ENCODE data around the gene YIPF1. TPM values are rescaled to one million over a fixed set of nuclear protein-coding genes. Genes with fewer than 3 reads are reported as not detected.
"Not testable (repeated sequence)": the region's sequence is repeated elsewhere in the genome, so short reads cannot be mapped to it uniquely, and the experiment has no call there.

YIPF1 gene
- total RNA-seq, 1 experiment from 2014 or later: 16.7 TPM

DNA sequence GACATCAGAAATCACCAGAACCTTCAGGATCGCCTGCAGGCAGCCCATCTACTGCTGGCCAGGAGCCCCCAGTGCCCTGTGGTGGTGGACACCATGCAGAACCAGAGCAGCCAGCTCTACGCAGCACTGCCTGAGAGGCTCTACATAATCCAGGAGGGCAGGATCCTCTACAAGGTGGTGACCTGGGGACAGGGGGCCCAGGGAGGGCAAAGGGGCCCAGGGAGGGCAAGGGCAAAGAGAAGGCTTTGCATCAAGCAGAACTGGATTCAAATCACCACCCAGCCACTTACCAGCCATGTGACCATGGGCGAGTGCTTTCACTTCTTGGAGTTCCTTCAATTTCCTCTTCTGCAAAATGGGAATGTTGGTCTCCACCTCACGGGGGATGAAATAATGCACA is 16.5 kb upstream of the YIPF1 start:
- DNase-seq: no peak
- Histone ChIP-seq H3K9me3 (replicated peaks) (no peaks in the 10 kb centered on the region), H3K4me3 (no peak overlapping the region), H3K4me1 (peaks cover 11% of the 10 kb centered on the region), H3K27ac (no peak overlapping the region), H3K27me3 (no peaks in the 10 kb centered on the region), H3K36me3 (no peaks in the 10 kb centered on the region; the same call in 1 of the 2 replicates)

DNA sequence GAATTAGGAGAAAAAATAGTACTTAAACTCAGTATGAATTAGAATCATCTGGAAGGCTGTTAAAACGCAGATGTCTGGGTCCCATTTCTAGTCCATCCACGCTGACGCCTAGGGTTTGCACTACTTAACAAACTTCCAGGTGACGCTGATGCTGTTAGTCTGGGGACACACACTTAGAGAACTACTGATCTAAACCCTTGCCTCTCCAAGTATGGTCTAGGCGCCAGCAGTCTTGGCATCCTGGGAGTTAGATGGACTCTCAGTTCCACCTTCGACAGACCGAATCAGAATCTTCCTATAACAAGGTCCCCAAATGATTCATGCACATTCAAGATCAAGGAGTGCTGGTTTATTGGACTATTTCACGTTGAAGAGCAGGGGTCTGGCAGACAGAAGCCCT is 15.9 kb upstream of the YIPF1 start:
- DNase-seq: no peak
- no peak overlapping the region for H3K4me3 ChIP-seq
- no peak overlapping the region for H3K27ac ChIP-seq
- no peaks in the 10 kb centered on the region; the same call in 1 of the 2 replicates for H3K36me3 ChIP-seq
- no peaks in the 10 kb centered on the region for H3K9me3 ChIP-seq (replicated peaks)
- H3K27me3 ChIP-seq: no peaks in the 10 kb centered on the region
- H3K4me1 ChIP-seq: peaks cover 11% of the 10 kb centered on the region

DNA sequence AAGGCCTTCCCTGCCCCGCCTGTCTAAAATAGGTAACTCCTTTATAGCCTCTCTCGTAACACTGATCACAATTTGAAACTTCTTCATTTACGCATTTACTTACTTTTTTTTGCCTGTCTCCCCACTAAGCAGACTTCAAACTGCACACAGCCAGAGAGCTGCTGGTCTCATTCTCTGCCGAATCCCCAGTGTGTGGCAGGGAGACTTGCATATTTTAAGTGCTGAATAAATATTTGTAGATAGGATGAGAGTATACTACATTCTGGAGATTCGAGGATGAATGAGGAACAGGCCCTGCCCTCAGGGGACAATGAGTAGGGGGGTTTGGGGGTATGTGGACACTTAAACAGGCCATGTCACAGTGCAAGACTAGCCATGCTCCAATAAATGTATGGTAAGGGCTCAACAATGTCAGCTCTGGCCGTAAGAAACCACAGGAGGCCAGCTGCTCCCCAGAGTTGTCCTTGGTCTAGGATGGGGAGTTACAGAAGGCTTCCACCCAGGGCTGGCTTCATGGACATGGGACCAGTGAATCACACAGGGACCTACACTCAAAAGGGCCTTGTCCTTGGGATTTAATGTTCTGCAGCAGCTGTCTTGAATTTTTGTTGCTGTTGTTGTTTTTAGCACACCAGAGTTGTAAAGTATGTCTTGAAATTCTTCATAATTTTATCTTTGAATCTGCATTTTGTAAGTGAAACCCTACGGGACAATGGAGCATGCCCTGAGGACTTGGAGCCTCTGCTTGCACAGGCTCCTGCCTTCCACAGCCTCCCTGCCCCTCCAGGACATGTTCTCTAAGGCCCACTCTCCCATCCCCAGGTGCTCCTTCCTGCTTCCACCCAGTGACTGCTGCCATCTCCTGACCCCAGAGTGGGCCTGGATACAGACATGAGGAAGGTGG is 12.9 kb upstream of the YIPF1 start:
- peak; percentile 60 to 66 for DNase-seq
- no peaks in the 10 kb centered on the region for H3K36me3 ChIP-seq
- H3K27ac ChIP-seq: no peak overlapping the region
- no peak overlapping the region for H3K4me3 ChIP-seq
- H3K27me3 ChIP-seq: no peaks in the 10 kb centered on the region
- peaks cover 16% of the 10 kb centered on the region for H3K4me1 ChIP-seq
- H3K9me3 ChIP-seq (replicated peaks): no peaks in the 10 kb centered on the region

DNA sequence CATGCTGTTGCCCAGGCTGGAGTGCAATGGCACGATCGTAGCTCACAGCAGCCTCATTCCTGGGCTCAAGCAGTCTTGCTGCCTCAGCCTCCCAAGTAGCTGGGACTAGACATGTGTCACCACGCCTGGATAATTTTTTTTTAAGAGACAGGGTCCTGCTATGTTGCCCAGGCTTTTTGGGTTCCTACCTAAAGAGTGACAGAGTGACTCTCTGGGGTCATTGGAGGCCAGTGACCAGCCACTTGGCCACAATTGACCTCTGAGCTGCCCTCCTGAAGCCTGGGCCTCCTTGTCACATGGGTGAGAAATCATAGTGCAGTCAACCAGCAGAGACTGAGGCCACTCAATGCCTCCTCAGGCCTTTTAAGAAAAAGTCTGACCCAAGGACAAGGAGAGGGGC is 10.1 kb upstream of the YIPF1 start:
- Histone ChIP-seq H3K9me3 (replicated peaks) (no peaks in the 10 kb centered on the region), H3K36me3 (no peaks in the 10 kb centered on the region), H3K27me3 (no peaks in the 10 kb centered on the region), H3K4me3 (no peak overlapping the region), H3K4me1 (peaks cover 16% of the 10 kb centered on the region), H3K27ac (no peak overlapping the region)
- no peak for DNase-seq

DNA sequence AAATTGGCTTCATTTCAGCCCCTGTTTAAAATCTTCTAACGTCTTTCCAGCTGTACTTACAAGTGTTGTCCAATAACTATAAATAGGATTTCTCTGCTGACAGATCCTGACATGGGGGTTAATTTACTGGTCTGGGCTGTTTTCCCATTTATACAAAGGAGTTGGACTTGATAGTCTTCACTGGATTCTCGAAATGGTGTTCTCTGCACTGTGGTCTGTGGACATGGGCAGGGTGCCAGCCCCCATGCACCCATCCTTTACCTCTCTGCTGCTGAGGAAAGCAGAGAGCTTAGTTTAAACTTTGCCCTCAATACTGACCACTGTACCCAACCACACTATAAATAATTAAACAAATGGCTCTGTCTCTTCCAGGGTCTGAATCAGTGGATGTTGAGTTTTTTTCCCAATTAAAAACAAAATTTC is 9.6 kb upstream of the YIPF1 start:
- Histone ChIP-seq H3K9me3 (replicated peaks) (no peaks in the 10 kb centered on the region), H3K4me3 (no peak overlapping the region), H3K36me3 (no peaks in the 10 kb centered on the region), H3K27me3 (no peaks in the 10 kb centered on the region), H3K27ac (no peak overlapping the region), H3K4me1 (peaks cover 16% of the 10 kb centered on the region)
- DNase-seq: peak in 1 of 2 experiments; percentile 34

DNA sequence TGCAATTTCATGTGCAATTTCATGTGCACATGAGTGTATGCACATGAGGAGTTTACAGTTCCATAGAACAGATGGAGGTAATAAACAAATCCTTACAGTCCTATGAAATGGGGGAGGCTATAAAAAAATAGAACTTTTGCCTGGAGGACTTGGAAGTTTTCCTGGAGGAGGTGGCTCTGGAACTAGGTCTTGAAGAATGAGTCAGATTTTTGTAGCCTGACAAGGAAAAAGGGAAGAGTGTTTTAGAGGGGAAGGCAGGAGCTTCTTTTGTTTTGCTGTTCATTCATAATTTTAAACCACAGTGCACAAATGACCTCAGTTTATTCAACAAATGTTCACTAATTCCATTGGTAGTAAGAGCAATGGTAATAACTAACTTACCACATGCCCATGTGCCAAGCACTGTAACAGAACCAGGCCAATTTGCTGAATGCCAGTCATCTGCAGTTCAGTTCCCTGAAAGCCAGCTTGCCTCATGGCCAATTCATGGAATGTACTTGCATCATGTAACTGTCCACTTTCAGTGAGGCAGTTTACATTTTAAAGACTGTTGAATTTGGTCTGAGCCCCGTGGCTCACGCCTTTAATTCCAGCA is 7.1 kb upstream of the YIPF1 start:
- H3K27ac ChIP-seq: no peak overlapping the region

DNA sequence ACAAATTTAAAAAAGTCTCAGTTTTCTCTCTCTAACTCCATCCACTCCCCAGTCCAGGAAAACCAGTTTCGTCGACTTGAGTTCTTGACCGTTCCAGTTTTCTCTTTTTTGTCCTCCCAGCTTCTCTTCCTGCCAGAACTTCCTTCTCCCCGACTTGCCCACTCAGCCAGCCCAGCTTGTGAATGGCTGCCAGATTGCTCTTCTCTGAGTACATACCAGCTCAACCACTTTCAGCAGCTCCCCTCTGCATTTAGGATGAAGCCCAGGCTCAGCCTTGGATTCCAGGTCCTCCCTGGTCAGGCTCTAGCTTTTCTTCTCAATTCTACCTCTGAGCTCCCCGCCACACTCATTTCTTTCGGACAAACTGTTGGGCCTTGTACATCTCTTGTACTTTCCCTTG is 5.8 kb upstream of the YIPF1 start:
- DNase-seq: no peak
- no peak overlapping the region for H3K27ac ChIP-seq
- no peaks in the 10 kb centered on the region; the same call in 1 of the 2 replicates for H3K27me3 ChIP-seq
- H3K36me3 ChIP-seq: no peaks in the 10 kb centered on the region
- peaks cover 9% of the 10 kb centered on the region for H3K4me1 ChIP-seq
- H3K9me3 ChIP-seq (replicated peaks): no peaks in the 10 kb centered on the region
- H3K4me3 ChIP-seq: no peak overlapping the region

More for the DNA sequence above, 7.1 kb upstream of the YIPF1 start:
- peaks cover 6% of the 10 kb centered on the region for H3K4me1 ChIP-seq
- no peak for DNase-seq
- no peak overlapping the region for H3K4me3 ChIP-seq
- H3K9me3 ChIP-seq (replicated peaks): no peaks in the 10 kb centered on the region
- no peaks in the 10 kb centered on the region for H3K27me3 ChIP-seq
- no peaks in the 10 kb centered on the region for H3K36me3 ChIP-seq

DNA sequence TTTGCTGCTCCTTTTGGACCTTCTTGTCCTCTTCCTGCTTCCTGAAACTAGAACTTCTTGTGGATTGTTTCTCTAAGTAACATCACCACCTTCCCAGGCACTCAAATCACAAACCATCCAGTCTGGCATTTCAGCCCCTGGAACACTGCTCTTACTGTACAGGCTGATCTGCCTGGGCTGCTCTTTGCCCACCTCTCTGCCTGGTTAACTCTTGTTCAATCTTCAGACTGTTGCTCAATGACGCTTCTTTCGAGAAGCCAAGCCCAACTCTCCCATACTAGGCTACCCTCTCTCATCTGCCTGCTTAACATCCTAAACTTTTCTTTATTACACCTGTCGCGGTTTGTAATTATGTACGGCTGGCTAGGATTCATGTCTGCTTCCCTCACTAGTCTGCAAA is 5.0 kb upstream of the YIPF1 start:
- H3K9me3 ChIP-seq (replicated peaks): no peaks in the 10 kb centered on the region
- H3K4me1 ChIP-seq: peaks cover 10% of the 10 kb centered on the region
- DNase-seq: no peak
- no peak overlapping the region for H3K4me3 ChIP-seq
- H3K27ac ChIP-seq: no peak overlapping the region
- no peaks in the 10 kb centered on the region for H3K36me3 ChIP-seq
- H3K27me3 ChIP-seq: no peaks in the 10 kb centered on the region; the same call in 1 of the 2 replicates

DNA sequence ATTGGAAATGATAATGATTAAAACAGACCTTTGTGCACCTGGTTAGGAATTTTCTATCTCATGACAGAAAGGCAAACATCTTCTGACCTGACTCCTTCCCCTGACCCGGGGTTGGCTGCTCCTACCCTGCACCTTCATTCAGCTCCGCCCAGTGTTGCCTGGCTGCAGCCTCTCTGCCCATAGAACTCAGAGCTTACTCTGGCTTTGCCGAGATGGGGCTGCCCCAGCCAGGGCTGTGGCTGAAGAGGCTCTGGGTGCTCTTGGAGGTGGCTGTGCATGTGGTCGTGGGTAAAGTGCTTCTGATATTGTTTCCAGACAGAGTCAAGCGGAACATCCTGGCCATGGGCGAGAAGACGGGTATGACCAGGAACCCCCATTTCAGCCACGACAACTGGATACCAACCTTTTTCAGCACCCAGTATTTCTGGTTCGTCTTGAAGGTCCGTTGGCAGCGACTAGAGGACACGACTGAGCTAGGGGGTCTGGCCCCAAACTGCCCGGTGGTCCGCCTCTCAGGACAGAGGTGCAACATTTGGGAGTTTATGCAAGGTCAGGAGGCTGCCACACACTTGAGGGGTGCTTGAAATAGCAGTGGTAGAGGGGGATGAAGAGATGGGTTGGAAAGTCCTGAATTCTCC is 4.5 kb upstream of the YIPF1 start, which contains the start of gene DIO1:
DIO1 (plus strand) TSS at position 189 of the 638 bp plus-strand sequence; CDS start at position 213, 24 bp downstream.
- Histone ChIP-seq H3K9me3 (replicated peaks) (no peaks in the 10 kb centered on the region), H3K36me3 (no peaks in the 10 kb centered on the region), H3K4me3 (no peak within 1 kb of the TSS), H3K27me3 (no peaks in the 10 kb centered on the region; the same call in 1 of the 2 replicates), H3K27ac (no peak within 1 kb of the TSS), H3K4me1 (peaks cover 8% of the 10 kb centered on the region)
- DNase-seq: no peak

DNA sequence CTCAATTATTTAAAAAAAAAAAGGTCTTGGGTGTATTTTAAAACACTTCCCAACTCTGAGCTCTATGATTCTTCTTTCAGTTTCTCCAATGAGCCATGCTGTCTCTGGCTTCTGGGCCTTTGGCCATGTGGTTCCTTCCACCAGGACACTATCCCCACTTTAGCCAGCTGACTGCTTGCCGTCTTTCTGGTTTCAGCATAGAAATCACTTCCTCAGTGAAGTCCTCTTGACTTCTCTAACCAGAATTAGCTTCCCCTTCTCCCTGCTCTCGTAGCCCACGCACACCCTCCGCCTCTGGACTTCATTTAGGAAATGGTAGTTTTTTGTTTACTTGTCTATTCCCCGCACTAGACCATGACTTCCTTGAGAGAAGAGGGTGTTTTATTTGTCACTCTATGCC is 3.3 kb upstream of the YIPF1 start:
- no peak for DNase-seq
- Histone ChIP-seq H3K4me1 (peaks cover 4% of the 10 kb centered on the region; the same call in 1 of the 2 replicates), H3K4me3 (no peak overlapping the region), H3K36me3 (no peaks in the 10 kb centered on the region), H3K9me3 (replicated peaks) (no peaks in the 10 kb centered on the region), H3K27me3 (no peaks in the 10 kb centered on the region; the same call in 1 of the 2 replicates), H3K27ac (no peak overlapping the region)

DNA sequence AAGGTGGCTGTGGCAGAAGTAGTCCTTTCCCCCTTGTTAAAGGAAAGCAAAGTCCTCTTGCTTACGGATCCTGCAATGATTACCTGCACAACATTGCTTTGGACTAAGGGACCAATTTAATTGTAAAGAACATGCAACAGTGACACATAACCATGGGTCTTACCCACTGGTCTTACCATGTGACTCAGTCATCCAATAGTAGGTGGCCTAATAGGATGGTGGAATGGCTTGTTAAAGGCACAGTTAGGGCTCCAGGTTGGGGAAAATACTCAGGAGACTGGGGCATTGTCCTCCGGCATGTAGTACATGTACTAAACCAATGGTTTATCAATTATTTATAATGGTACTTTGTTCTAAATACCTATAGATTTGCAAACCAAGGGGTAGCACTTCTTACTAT is 2.1 kb upstream of the YIPF1 start:
- Histone ChIP-seq H3K36me3 (no peaks in the 10 kb centered on the region), H3K27ac (no peak overlapping the region), H3K4me1 (peaks cover 4% of the 10 kb centered on the region; the same call in 1 of the 2 replicates)

DNA sequence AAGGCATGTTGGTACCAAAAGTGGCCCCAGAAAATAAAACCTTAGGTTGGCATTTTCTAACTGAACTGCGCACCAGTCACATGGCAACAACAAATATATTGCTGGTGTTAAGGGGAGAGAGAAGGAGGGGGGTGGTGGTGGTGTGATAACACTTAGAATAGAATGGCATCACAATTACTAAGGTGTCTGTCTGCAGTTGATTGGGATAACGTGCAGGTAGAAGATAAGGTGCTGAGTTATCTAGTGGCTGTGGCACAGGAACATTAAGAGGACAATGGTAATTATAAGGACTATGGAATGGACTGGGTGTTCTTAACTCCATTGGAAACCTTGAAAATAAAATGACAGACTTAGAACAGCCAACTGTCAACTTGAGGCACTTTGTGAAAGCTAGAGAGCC is 1.4 kb upstream of the YIPF1 start:
- Histone ChIP-seq H3K27me3 (no peaks in the 10 kb centered on the region; the same call in 1 of the 2 replicates), H3K36me3 (no peaks in the 10 kb centered on the region), H3K4me3 (no peak overlapping the region), H3K9me3 (replicated peaks) (no peaks in the 10 kb centered on the region), H3K4me1 (peaks cover 4% of the 10 kb centered on the region; the same call in 1 of the 2 replicates), H3K27ac (no peak overlapping the region)
- DNase-seq: no peak

More for the DNA sequence above, 2.1 kb upstream of the YIPF1 start:
- DNase-seq: no peak
- H3K9me3 ChIP-seq (replicated peaks): no peaks in the 10 kb centered on the region
- no peak overlapping the region for H3K4me3 ChIP-seq
- H3K27me3 ChIP-seq: no peaks in the 10 kb centered on the region; the same call in 1 of the 2 replicates

DNA sequence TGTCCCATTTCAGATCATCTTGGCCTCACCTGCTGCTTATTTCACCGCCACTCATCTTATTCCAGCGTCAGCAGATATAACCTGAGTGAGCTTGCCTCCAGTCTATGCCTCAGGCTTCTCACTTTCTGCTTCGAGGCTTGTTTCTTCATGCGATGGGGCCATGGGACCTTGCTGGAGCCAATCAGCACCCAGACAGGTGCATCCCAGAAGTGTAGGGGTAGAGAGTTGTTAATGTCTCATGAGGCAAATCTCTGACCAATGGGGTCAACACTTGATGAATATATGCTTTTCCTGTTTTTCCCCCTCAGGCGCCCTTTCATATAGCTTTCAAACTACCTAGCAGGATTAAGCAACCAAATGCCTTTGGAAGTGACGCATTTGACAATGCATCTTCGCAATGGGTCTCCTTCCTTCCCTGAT is 935 bp upstream of the YIPF1 start:
- no peak overlapping the region for H3K27ac ChIP-seq
- H3K27me3 ChIP-seq: no peaks in the 10 kb centered on the region; the same call in 1 of the 2 replicates
- H3K4me3 ChIP-seq: peak overlapping the region; percentile 85
- peak in 1 of 2 experiments; percentile 22 for DNase-seq
- no peaks in the 10 kb centered on the region for H3K9me3 ChIP-seq (replicated peaks)
- peaks cover 4% of the 10 kb centered on the region; the same call in 1 of the 2 replicates for H3K4me1 ChIP-seq
- no peaks in the 10 kb centered on the region for H3K36me3 ChIP-seq

DNA sequence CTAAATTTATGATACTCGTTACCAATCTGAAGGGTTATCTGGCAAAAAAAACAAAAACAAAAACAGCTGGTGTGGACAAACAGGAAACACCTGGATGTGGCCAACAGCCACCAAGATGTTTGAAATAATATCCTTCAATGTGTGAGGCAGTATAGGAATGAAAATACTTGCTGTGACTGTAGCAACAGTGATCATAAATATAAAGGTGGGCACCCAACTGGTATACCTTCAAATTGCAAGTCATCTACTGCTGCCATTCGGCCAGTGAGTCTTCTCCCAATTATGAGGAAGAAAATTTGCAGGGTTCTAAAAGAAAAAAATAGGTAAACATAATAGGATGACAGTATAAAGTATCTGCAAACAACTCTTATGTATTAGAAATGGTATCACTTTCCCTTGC is 916 bp downstream of the YIPF1 start:
- Histone ChIP-seq H3K27me3 (no peaks in the 10 kb centered on the region; the same call in 1 of the 2 replicates), H3K27ac (no peak overlapping the region), H3K4me1 (peaks cover 4% of the 10 kb centered on the region; the same call in 1 of the 2 replicates), H3K9me3 (replicated peaks) (no peaks in the 10 kb centered on the region), H3K4me3 (no peak overlapping the region), H3K36me3 (no peaks in the 10 kb centered on the region)
- no peak for DNase-seq

DNA sequence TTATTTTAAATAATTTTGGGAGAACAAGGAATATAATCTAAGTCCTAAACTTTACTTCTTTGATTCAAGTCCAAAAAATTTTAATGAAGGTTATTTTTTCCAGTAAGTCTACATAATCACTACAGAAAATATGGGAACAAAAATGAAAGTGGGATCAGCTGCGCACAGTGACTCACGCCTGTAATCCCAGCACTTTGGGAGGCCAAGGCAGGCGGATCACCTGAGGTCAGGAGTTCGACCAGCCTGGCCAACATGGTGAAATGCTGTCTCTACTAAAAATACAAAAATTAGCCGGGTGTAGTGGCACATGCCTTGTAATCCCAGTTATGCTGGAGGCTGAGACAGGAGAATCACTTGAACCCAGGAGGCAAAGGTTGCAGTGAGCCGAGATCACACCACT is 6.0 kb downstream of the YIPF1 start:
- not testable (repeated sequence) for H3K9me3 ChIP-seq (replicated peaks); DNase-seq; H3K36me3 ChIP-seq; H3K4me3 ChIP-seq; H3K27ac ChIP-seq; H3K4me1 ChIP-seq; H3K27me3 ChIP-seq
